ENCODE data around the gene COX19. TPM values are rescaled to one million over a fixed set of nuclear protein-coding genes. Genes with fewer than 3 reads are reported as not detected.

The COX19 gene
- total RNA-seq, 1 experiment from 2014 or later = 12.3 TPM

- H2BK5ac ChIP-seq (ENCODE audit: insufficient read length, low read length) = no peak overlapping the region
- H3K18ac ChIP-seq (ENCODE audit: insufficient read length, low read depth, low read length) = no peak overlapping the region
- H3K79me1 ChIP-seq (ENCODE audit: insufficient read depth, low read depth, low read length, poor library complexity, severe bottlenecking) = no peaks in the 10 kb centered on the region
- H3K4me3 Mint-ChIP-seq = no peak overlapping the region
- no peak overlapping the region for H4K91ac ChIP-seq (ENCODE audit: insufficient read length, low read depth, low read length)
- no peak overlapping the region for H3K4ac ChIP-seq (ENCODE audit: low read depth, low read length)
- no peaks in the 10 kb centered on the region for H3K79me2 ChIP-seq (ENCODE audit: insufficient read depth, low read length)
- no peak overlapping the region for H4K8ac ChIP-seq (replicated peaks; ENCODE audit: insufficient read length, low read depth, low read length)
- WGBS (ENCODE audit: extremely low coverage, insufficient read length, low lambda C conversion rate) = no CpG with 5 or more reads among the region's 7 CpGs
- H3K4me1 ChIP-seq (ENCODE audit: insufficient read depth, low read length) = no peaks in the 10 kb centered on the region
- H2AK5ac ChIP-seq (ENCODE audit: insufficient read length, low read length) = no peak overlapping the region
- H3K14ac ChIP-seq (ENCODE audit: insufficient read depth, low read length) = no peak overlapping the region
- TF ChIP-seq CTCF (conservative IDR thresholded peaks at IDR 0.05) = no peak
- H3K23me2 ChIP-seq (ENCODE audit: insufficient read length, low read depth, low read length, poor library complexity, severe bottlenecking) = no peaks in the 10 kb centered on the region
- no peaks in the 10 kb centered on the region for H3K27me3 Mint-ChIP-seq (ENCODE audit: low read depth)
- no peaks in the 10 kb centered on the region for H3K27me3 ChIP-seq (ENCODE audit: insufficient read depth, low read length)
- H3K9me3 ChIP-seq (ENCODE audit: control insufficient read depth, low read depth, low read length) = no peaks in the 10 kb centered on the region
- no peak overlapping the region for H2AFZ ChIP-seq (ENCODE audit: low read length)
- no peak overlapping the region for H3K23ac ChIP-seq (ENCODE audit: insufficient read length, low read depth, low read length)
- H2BK12ac ChIP-seq (ENCODE audit: insufficient read length, low read depth, low read length) = no peak overlapping the region
- H2BK20ac ChIP-seq (ENCODE audit: low read depth, low read length, poor library complexity, severe bottlenecking) = no peak overlapping the region
- no peak overlapping the region for H3K4me2 ChIP-seq (ENCODE audit: insufficient read depth, insufficient read length, low read length)
- no peak overlapping the region for H3T11ph ChIP-seq (ENCODE audit: low read length)
- no peak overlapping the region for H3K9ac ChIP-seq (ENCODE audit: extremely low read depth, insufficient read length, low read length)
- H3K4me1 Mint-ChIP-seq = peaks cover 0 to 2% of the 10 kb centered on the region in 2 experiments; a peak in 1 of 4 replicates
- no peak overlapping the region for H3K27ac ChIP-seq (ENCODE audit: insufficient read length, low read depth, low read length)
- H2BK120ac ChIP-seq (ENCODE audit: low read depth, low read length, poor library complexity, severe bottlenecking) = no peak overlapping the region
- peaks cover 4 to 32% (median 10%) of the 10 kb centered on the region in 3 experiments for H3K36me3 Mint-ChIP-seq (ENCODE audit: insufficient read depth in 1 of 3, low read depth in 3 of 3)
- DNase-seq = no peak
- no peaks in the 10 kb centered on the region for H4K20me1 ChIP-seq (ENCODE audit: control insufficient read depth, insufficient read depth, insufficient read length)
- no peak overlapping the region for H4K5ac ChIP-seq (ENCODE audit: insufficient read length, low read depth, low read length)
- no peaks in the 10 kb centered on the region for H3K9me3 Mint-ChIP-seq
- no peak overlapping the region for H2BK15ac ChIP-seq (ENCODE audit: low read depth, low read length)
- H3K27ac Mint-ChIP-seq = no peak overlapping the region
- H3K56ac ChIP-seq (ENCODE audit: insufficient read length, low read depth, low read length) = no peak overlapping the region
Measured at GRCh38 chr7:1021366-1021765, 46.0 kb upstream of the COX19 start.

All from H9 (cell line).